ENCODE results near the gene ARMC5.
"Not testable (repeated sequence)": the region's sequence is repeated elsewhere in the genome, so short reads cannot be mapped to it uniquely, and the experiment has no call there.

- TF ChIP-seq, protein P1, sequence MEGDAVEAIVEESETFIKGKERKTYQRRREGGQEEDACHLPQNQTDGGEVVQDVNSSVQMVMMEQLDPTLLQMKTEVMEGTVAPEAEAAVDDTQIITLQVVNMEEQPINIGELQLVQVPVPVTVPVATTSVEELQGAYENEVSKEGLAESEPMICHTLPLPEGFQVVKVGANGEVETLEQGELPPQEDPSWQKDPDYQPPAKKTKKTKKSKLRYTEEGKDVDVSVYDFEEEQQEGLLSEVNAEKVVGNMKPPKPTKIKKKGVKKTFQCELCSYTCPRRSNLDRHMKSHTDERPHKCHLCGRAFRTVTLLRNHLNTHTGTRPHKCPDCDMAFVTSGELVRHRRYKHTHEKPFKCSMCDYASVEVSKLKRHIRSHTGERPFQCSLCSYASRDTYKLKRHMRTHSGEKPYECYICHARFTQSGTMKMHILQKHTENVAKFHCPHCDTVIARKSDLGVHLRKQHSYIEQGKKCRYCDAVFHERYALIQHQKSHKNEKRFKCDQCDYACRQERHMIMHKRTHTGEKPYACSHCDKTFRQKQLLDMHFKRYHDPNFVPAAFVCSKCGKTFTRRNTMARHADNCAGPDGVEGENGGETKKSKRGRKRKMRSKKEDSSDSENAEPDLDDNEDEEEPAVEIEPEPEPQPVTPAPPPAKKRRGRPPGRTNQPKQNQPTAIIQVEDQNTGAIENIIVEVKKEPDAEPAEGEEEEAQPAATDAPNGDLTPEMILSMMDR (conservative IDR thresholded peaks at IDR 0.05 in 1 of 2, IDR thresholded peaks at IDR 0.05 in 1 of 2; ENCODE audit: extremely low read depth in 1 of 2, insufficient read depth in 1 of 2, low read depth in 1 of 2, low read length in 2 of 2): not testable (repeated sequence)
- not testable (repeated sequence) for TF ChIP-seq EZH2 (IDR thresholded peaks at IDR 0.05; ENCODE audit: borderline replicate concordance, low read length)
Measured at GRCh38 chr16:31503555-31503954, 44.3 kb downstream of the ARMC5 start.

Data from mammary epithelial cell (primary cell).